Suprapubic skin (tissue), 4 donors: ENCODE data around the gene RETNLB. TPM values are rescaled to one million over a fixed set of nuclear protein-coding genes. Genes with fewer than 3 reads are reported as not detected.

ENCODE experiments used
- DNase-seq, 2 donors: peaks; one replicate each; pipeline ENCODE4 v3.0.0-alpha.2; 2019; ENCODE audit warnings: low spot score in 2 of 2
- H3K27ac ChIP-seq: fragments of 200-600 bp; sonication (generic); one replicate; pipeline ENCODE4 v1.5.1; 2019
- H3K27me3 ChIP-seq: fragments of 200-600 bp; sonication (generic); one replicate; pipeline ENCODE4 v1.5.1; 2019
- H3K36me3 ChIP-seq: fragments of 200-600 bp; sonication (generic); one replicate; pipeline ENCODE4 v1.5.1; 2019
- H3K4me1 ChIP-seq: fragments of 200-600 bp; sonication (generic); one replicate; pipeline ENCODE4 v1.5.1; 2019
- H3K4me3 ChIP-seq: fragments of 200-600 bp; sonication (generic); one replicate; pipeline ENCODE4 v1.5.1; 2019; ENCODE audit warnings: mild to moderate bottlenecking
- H3K9me3 ChIP-seq: fragments of 200-600 bp; sonication (generic); one replicate; pipeline ENCODE4 v1.5.1; 2019
- EP300 ChIP-seq: sonication (generic); formaldehyde crosslinking; IDR thresholded peaks from one replicate; pipeline ENCODE4 v1.6.1; 2017; ENCODE audit warnings: antibody characterized with exemption
- POLR2A ChIP-seq, 2 donors: fragments of 450-650 bp; IDR thresholded peaks; one replicate each; pipeline ENCODE4 v1.6.1; 2017; ENCODE audit warnings: antibody characterized with exemption in 2 of 2, mild to moderate bottlenecking in 2 of 2, moderate library complexity in 2 of 2
- POLR2AphosphoS5 ChIP-seq, 3 donors: sonication (generic); formaldehyde crosslinking; IDR thresholded peaks; one replicate each; pipeline ENCODE4 v1.6.1; 2017; ENCODE audit warnings: antibody characterized with exemption in 3 of 3
- WGBS: methylation state at CpG from one replicate; pipeline ENCODE4 v1.1.5; 2018; 5-methylcytosine and 5-hydroxymethylcytosine counted together
- total RNA-seq, 4 donors: library from RNA; depleted of rRNA; stranded (reverse); fragments of >200 nt; gene quantifications; one replicate each; pipeline ENCODE4 v1.1.0, GENCODE V29; 2016
- TF ChIP-seq, protein P1 (sequence below), 2 donors: fragments of 200-600 bp in 1 of 2; fragments of 450-650 bp in 1 of 2; sonication (generic) in 1 of 2; IDR thresholded peaks; one replicate each; pipeline ENCODE4 v1.5.1; 2016 to 2019; ENCODE audit warnings: antibody characterized with exemption in 2 of 2, mild to moderate bottlenecking in 1 of 2, moderate library complexity in 1 of 2

The RETNLB gene
- not detected for total RNA-seq

GRCh38 chr3:108757404-108757982 lies at the start of gene RETNLB:
TSS of gene RETNLB (minus strand) at chr3:108757410. CDS start at chr3:108757185, 225 bp downstream.
- H3K4me3 ChIP-seq = no peak within 1 kb of the TSS
- no peaks in the 10 kb centered on the region for H3K27me3 ChIP-seq
- TF ChIP-seq POLR2AphosphoS5 (IDR thresholded peaks at IDR 0.05) = no peak
- TF ChIP-seq, protein P1, sequence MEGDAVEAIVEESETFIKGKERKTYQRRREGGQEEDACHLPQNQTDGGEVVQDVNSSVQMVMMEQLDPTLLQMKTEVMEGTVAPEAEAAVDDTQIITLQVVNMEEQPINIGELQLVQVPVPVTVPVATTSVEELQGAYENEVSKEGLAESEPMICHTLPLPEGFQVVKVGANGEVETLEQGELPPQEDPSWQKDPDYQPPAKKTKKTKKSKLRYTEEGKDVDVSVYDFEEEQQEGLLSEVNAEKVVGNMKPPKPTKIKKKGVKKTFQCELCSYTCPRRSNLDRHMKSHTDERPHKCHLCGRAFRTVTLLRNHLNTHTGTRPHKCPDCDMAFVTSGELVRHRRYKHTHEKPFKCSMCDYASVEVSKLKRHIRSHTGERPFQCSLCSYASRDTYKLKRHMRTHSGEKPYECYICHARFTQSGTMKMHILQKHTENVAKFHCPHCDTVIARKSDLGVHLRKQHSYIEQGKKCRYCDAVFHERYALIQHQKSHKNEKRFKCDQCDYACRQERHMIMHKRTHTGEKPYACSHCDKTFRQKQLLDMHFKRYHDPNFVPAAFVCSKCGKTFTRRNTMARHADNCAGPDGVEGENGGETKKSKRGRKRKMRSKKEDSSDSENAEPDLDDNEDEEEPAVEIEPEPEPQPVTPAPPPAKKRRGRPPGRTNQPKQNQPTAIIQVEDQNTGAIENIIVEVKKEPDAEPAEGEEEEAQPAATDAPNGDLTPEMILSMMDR (IDR thresholded peaks at IDR 0.05) = no peak
- no peak for TF ChIP-seq EP300
- no peak for TF ChIP-seq POLR2A (IDR thresholded peaks at IDR 0.05)
- H3K36me3 ChIP-seq = no peaks in the 10 kb centered on the region
- WGBS = 60% methylated on average over 3 of the region's 3 CpGs
- H3K27ac ChIP-seq = no peak within 1 kb of the TSS
- H3K4me1 ChIP-seq = no peaks in the 10 kb centered on the region
- peaks cover 3% of the 10 kb centered on the region for H3K9me3 ChIP-seq
- DNase-seq = no peak

DNA sequence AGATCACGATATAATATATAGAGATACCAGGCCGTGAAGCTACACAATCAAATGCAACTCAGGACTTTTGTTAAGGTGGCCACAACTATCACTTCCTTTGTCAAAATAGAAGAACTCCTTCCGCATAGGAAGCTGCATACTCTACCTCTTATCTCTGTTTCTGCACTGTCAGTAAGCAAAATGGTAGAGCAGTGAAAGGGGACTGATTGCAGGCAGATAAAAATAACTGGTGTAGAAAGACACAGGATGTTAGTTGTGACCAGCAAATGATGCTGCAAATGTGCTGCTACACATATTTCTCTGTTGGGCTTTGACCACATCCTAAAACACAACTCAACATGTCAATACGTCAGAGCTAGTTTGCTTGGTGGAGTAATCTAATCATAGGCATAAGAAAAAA lies 49.1 kb upstream of the RETNLB start:
- no peaks in the 10 kb centered on the region for H3K4me1 ChIP-seq
- peaks cover 3% of the 10 kb centered on the region for H3K9me3 ChIP-seq
- no peak overlapping the region for H3K4me3 ChIP-seq
- TF ChIP-seq EP300 = no peak
- TF ChIP-seq POLR2AphosphoS5 (IDR thresholded peaks at IDR 0.05) = no peak
- TF ChIP-seq POLR2A (IDR thresholded peaks at IDR 0.05) = no peak
- TF ChIP-seq, protein P1 (IDR thresholded peaks at IDR 0.05) = no peak
- H3K27me3 ChIP-seq = no peaks in the 10 kb centered on the region
- DNase-seq = no peak
- no peaks in the 10 kb centered on the region for H3K36me3 ChIP-seq
- H3K27ac ChIP-seq = no peak overlapping the region
- 67% methylated on average over 4 of the region's 4 CpGs for WGBS

- no peaks in the 10 kb centered on the region for H3K27me3 ChIP-seq
- no peak overlapping the region for H3K4me3 ChIP-seq
- peaks cover 3% of the 10 kb centered on the region for H3K9me3 ChIP-seq
- no peaks in the 10 kb centered on the region for H3K36me3 ChIP-seq
- DNase-seq = no peak
- no peaks in the 10 kb centered on the region for H3K4me1 ChIP-seq
- H3K27ac ChIP-seq = no peak overlapping the region
- WGBS = 84% methylated on average over 4 of the region's 4 CpGs
- no peak for TF ChIP-seq POLR2AphosphoS5 (IDR thresholded peaks at IDR 0.05)
- no peak for TF ChIP-seq EP300
- no peak for TF ChIP-seq POLR2A (IDR thresholded peaks at IDR 0.05)
- TF ChIP-seq, protein P1 (IDR thresholded peaks at IDR 0.05) = no peak
These were observed 47.8 kb upstream of the RETNLB start for GRCh38 chr3:108804966-108805365.

DNA sequence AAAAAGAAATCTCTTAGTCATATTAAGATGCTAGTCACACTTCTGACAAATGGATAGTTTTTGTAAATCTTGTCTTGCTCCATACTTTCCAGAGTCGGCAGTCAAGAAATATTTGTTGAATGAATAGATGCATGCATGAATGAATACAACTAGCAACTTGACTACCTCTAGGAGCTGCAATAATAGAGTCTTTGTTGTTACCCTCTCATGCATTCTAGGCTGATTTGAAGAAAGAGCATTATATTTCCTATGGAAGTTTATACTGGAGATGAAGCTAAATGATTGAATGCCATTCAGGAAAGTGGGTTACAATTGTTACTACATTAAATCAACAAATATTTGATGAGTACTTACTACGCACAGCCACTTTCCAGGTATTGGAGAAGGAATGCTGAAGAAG lies 47.2 kb upstream of the RETNLB start:
- no peak overlapping the region for H3K27ac ChIP-seq
- H3K4me1 ChIP-seq = no peaks in the 10 kb centered on the region
- no peaks in the 10 kb centered on the region for H3K27me3 ChIP-seq
- H3K4me3 ChIP-seq = no peak overlapping the region
- DNase-seq = no peak
- TF ChIP-seq EP300 = no peak
- no peak for TF ChIP-seq POLR2A (IDR thresholded peaks at IDR 0.05)
- no peak for TF ChIP-seq POLR2AphosphoS5 (IDR thresholded peaks at IDR 0.05)
- TF ChIP-seq, protein P1 (IDR thresholded peaks at IDR 0.05) = no peak
- H3K9me3 ChIP-seq = peaks cover 3% of the 10 kb centered on the region
- 87% methylated on average over 2 of the region's 2 CpGs for WGBS
- no peaks in the 10 kb centered on the region for H3K36me3 ChIP-seq

GRCh38 chr3:108791473-108791872 lies 34.3 kb upstream of the RETNLB start:
- Histone ChIP-seq H3K4me3 (no peak overlapping the region), H3K36me3 (no peaks in the 10 kb centered on the region), H3K27me3 (no peaks in the 10 kb centered on the region), H3K9me3 (peaks cover 3% of the 10 kb centered on the region), H3K27ac (no peak overlapping the region), H3K4me1 (no peaks in the 10 kb centered on the region)
- no peak for DNase-seq
- 47% methylated on average over 3 of the region's 3 CpGs for WGBS
- TF ChIP-seq, protein P1 (IDR thresholded peaks at IDR 0.05) = no peak
- TF ChIP-seq POLR2AphosphoS5 (IDR thresholded peaks at IDR 0.05) = no peak
- no peak for TF ChIP-seq EP300
- no peak for TF ChIP-seq POLR2A (IDR thresholded peaks at IDR 0.05)
